A673 (cell line): ENCODE measurements around the gene TEDDM1. TPM values are rescaled to one million over a fixed set of nuclear protein-coding genes. Genes with fewer than 3 reads are reported as not detected.
"Not testable (repeated sequence)": the region's sequence is repeated elsewhere in the genome, so short reads cannot be mapped to it uniquely, and the experiment has no call there.

Source experiments
- Bru-seq: library from RNA; stranded (reverse); fragments of 400-500 nt; gene quantifications from one replicate; lab custom pipeline; 2021; lab: Mats Ljungman, UMichigan
- BruChase-seq, 2 experiments: library from RNA; stranded (reverse); fragments of 400-500 nt; gene quantifications; one replicate each; lab custom pipeline; 2021; lab: Mats Ljungman, UMichigan
- BruUV-seq: library from RNA; stranded (reverse); fragments of 400-500 nt; replicated peaks from 2 replicates; lab custom pipeline; 2021; lab: Mats Ljungman, UMichigan
- CTCF ChIA-PET: fragments of 300-600 bp; sonication (Branson Sonifier 250); formaldehyde crosslinking; loops from one replicate; lab custom pipeline; 2022; ENCODE audit warnings: antibody characterized with exemption; lab: Charles Lee
- POLR2A ChIA-PET: fragments of 300-600 bp; sonication (Branson Sonifier 250); formaldehyde crosslinking; loops from one replicate; lab custom pipeline; 2022; ENCODE audit warnings: antibody characterized with exemption; ENCODE audit not compliant: low non-redundant PET; lab: Charles Lee
- DNase-seq: peaks from one replicate; pipeline ENCODE4 v3.0.0-alpha.2; 2015; ENCODE audit warnings: low spot score
- H3K27ac ChIP-seq: fragments of 200-600 bp; sonication (generic); 2 replicates; pipeline ENCODE4 v1.5.1; 2016; ENCODE audit warnings: mixed run types, low read depth, mild to moderate bottlenecking, mixed read lengths, antibody characterized with exemption, low read length; ENCODE audit not compliant: poor library complexity, severe bottlenecking
- H3K27me3 ChIP-seq: fragments of 200-600 bp; sonication (generic); replicated peaks from 2 replicates; pipeline ENCODE4 v1.6.1; 2017; ENCODE audit warnings: mixed run types, low read depth, mild to moderate bottlenecking, mixed read lengths, antibody characterized with exemption, low read length; ENCODE audit not compliant: insufficient read depth, poor library complexity
- H3K36me3 ChIP-seq: fragments of 200-600 bp; sonication (generic); 2 replicates; pipeline ENCODE4 v1.6.1; 2016; ENCODE audit warnings: mixed run types, mild to moderate bottlenecking, mixed read lengths, antibody characterized with exemption, low read length; ENCODE audit not compliant: insufficient read depth, poor library complexity, severe bottlenecking
- H3K4me1 ChIP-seq: fragments of 200-600 bp; sonication (generic); 2 replicates; pipeline ENCODE4 v1.6.1; 2017; ENCODE audit warnings: mixed run types, mild to moderate bottlenecking, mixed read lengths, antibody characterized with exemption, low read length; ENCODE audit not compliant: insufficient read depth, poor library complexity, severe bottlenecking
- H3K4me3 ChIP-seq: fragments of 200-600 bp; sonication (generic); 2 replicates; pipeline ENCODE4 v1.5.1; 2016; ENCODE audit warnings: low read depth, mixed run types, mild to moderate bottlenecking, mixed read lengths, low read length; ENCODE audit not compliant: poor library complexity, severe bottlenecking
- H3K9me3 ChIP-seq: fragments of 200-600 bp; sonication (generic); 2 replicates; pipeline ENCODE4 v1.6.1; 2016; ENCODE audit warnings: mixed run types, low read depth, mild to moderate bottlenecking, mixed read lengths, antibody characterized with exemption, low read length; ENCODE audit not compliant: poor library complexity, severe bottlenecking
- EZH2 ChIP-seq: fragments of 200-600 bp; sonication (generic); IDR thresholded peaks from 2 replicates; pipeline ENCODE4 v1.6.1; 2017; ENCODE audit warnings: borderline replicate concordance, low read depth, mild to moderate bottlenecking, mixed read lengths, antibody characterized with exemption, low read length; ENCODE audit not compliant: poor library complexity, severe bottlenecking
- intact Hi-C: fragments of 100-400 bp; cut with micrococcal nuclease; formaldehyde crosslinking; loops from one replicate; pipeline ENCODE4 v1.10.0; 2022; ENCODE audit not compliant: unreplicated experiment
- long read RNA-seq: library from polyadenylated mRNA; stranded (forward); transcript quantifications from one replicate; pipeline ENCODE4 v2.0.0, GENCODE V29; 2022
- total RNA-seq: library from RNA; stranded (reverse); gene quantifications from 2 replicates; pipeline ENCODE4 v1.2.3, GENCODE V29; 2021
- TF ChIP-seq, protein P1 (sequence below): fragments of 300-800, 200-600 bp; sonication (generic); conservative IDR thresholded peaks from 2 replicates; pipeline ENCODE4 v1.5.1; 2017; ENCODE audit warnings: low read depth, mild to moderate bottlenecking, antibody characterized with exemption, low read length, moderate library complexity, mixed read lengths

TEDDM1 gene, protein sequence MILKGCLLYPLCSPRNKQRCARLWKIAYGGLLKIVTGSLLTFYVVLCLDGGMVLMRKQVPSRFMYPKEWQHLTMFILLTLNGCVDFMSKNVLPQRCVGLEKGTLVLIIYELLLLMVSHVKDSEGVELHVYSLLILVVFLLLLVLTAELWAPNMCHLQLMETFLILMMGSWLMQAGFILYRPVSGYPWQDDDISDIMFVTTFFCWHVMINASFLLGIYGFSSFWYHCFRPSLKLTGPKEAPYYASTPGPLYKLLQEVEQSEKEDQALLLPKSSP
- total RNA-seq, result not detected in 2 replicates
- Bru-seq, nascent RNA, result not detected
- not detected for BruChase-seq, experiment 1, labeled RNA remaining after a 2-hour chase
- not detected for BruChase-seq, experiment 2, labeled RNA remaining after a 6-hour chase
- long read RNA-seq, result 0 reads

DNA sequence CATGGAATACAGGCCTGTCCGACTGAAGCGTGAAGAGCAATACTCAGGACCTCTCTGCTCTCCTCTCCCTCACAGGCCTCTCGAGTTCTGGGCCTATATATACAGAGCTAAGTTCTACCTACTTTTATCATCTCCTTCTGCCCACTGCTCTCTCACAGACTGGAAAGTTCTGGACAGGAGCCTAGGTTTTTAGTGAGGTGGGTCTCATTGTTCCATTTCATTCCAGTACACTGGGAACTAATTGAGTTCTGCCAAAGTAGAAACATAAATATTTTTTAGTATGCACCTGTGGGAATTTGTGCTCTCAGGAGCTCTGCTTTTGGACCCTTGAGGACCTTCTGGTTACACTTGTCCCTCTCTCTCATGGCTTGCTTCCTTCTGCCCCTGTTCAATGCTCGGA is at the start of gene TEDDM1:
TEDDM1 (minus strand) TSS at position 101 of the 400 bp plus-strand sequence. CDS start 182 bp downstream, outside the sequence.
- H3K9me3 ChIP-seq, result no peaks in the 10 kb centered on the region
- no peak for DNase-seq
- no peaks in the 10 kb centered on the region for H3K36me3 ChIP-seq
- CTCF ChIA-PET, result no interaction called here
- H3K4me3 ChIP-seq, result no peak within 1 kb of the TSS
- TF ChIP-seq, protein P1, sequence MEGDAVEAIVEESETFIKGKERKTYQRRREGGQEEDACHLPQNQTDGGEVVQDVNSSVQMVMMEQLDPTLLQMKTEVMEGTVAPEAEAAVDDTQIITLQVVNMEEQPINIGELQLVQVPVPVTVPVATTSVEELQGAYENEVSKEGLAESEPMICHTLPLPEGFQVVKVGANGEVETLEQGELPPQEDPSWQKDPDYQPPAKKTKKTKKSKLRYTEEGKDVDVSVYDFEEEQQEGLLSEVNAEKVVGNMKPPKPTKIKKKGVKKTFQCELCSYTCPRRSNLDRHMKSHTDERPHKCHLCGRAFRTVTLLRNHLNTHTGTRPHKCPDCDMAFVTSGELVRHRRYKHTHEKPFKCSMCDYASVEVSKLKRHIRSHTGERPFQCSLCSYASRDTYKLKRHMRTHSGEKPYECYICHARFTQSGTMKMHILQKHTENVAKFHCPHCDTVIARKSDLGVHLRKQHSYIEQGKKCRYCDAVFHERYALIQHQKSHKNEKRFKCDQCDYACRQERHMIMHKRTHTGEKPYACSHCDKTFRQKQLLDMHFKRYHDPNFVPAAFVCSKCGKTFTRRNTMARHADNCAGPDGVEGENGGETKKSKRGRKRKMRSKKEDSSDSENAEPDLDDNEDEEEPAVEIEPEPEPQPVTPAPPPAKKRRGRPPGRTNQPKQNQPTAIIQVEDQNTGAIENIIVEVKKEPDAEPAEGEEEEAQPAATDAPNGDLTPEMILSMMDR, result no peak
- TF ChIP-seq EZH2, result no peak
- POLR2A ChIA-PET, result no interaction called here
- no peaks in the 10 kb centered on the region for H3K27me3 ChIP-seq
- intact Hi-C loops, result no loop called here
- H3K27ac ChIP-seq, result no peak within 1 kb of the TSS
- peaks cover 6% of the 10 kb centered on the region for H3K4me1 ChIP-seq
- no TSS peak for BruUV-seq

DNA sequence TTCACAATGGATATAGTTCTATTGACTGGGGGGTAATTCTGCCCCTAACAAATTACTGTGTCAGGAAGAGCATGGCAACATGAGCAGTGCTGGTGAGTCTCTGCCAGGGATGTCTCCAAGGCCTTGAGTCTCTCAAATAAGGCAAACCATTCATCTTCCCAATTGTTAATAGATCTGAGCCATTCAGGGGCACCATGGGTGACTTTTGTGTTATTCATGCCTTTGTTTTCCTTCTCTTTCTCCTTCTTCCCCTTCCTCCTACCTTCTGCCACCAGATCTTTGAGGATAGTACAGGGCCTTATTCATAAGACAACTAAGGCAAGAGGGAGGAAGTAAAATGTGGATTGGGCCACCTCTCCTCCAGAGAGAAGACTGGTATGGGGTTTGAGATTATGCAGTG is 49.6 kb upstream of the TEDDM1 start, which contains the start of gene RGSL1:
RGSL1 (plus strand) TSS at position 60 of the 400 bp plus-strand sequence; CDS start at position 80, 20 bp downstream.
- Histone ChIP-seq H3K27ac (no peak within 1 kb of the TSS), H3K27me3 (no peaks in the 10 kb centered on the region), H3K36me3 (no peaks in the 10 kb centered on the region), H3K4me3 (no peak within 1 kb of the TSS), H3K4me1 (no peaks in the 10 kb centered on the region), H3K9me3 (no peaks in the 10 kb centered on the region)
- CTCF ChIA-PET, result no interaction called here
- intact Hi-C loops, result no loop called here
- no peak for TF ChIP-seq EZH2
- TF ChIP-seq, protein P1, result no peak
- no TSS peak for BruUV-seq
- POLR2A ChIA-PET, result no interaction called here
- no peak for DNase-seq

DNA sequence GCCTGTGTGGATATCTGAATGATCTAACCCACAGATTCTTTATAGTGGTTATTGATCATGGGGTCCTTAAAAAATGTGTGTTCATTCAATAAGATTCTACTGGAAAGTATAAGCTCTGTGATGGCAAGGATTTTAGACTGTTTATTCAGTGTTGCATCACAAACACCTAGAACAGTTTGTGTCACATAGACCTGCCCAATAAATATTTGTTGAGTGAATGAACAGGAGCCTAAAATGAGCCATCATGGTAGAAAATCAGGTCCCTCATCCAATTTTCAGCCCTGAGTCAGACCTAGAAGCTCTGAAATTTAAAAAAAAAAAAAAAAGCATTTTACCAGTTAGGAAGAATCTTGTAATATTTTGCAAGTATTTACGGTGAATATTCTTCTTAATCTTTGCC is 47.2 kb upstream of the TEDDM1 start:
- no peaks in the 10 kb centered on the region for H3K27me3 ChIP-seq
- DNase-seq, result no peak
- no TSS peak for BruUV-seq
- POLR2A ChIA-PET, result interaction anchor here (0.6 kb wide), 1 partner anchor 140 kb away, joined by 3 read pairs; no protein-coding TSS in a partner anchor
- CTCF ChIA-PET, result no interaction called here
- no peaks in the 10 kb centered on the region for H3K9me3 ChIP-seq
- H3K27ac ChIP-seq, result no peak overlapping the region
- intact Hi-C loops, result loop anchor here (5.0 kb wide), 1 partner anchor 150 kb away; no protein-coding TSS in a partner anchor
- no peaks in the 10 kb centered on the region for H3K36me3 ChIP-seq
- no peak overlapping the region for H3K4me3 ChIP-seq
- TF ChIP-seq EZH2, result no peak
- TF ChIP-seq, protein P1, result no peak
- H3K4me1 ChIP-seq, result no peaks in the 10 kb centered on the region

DNA sequence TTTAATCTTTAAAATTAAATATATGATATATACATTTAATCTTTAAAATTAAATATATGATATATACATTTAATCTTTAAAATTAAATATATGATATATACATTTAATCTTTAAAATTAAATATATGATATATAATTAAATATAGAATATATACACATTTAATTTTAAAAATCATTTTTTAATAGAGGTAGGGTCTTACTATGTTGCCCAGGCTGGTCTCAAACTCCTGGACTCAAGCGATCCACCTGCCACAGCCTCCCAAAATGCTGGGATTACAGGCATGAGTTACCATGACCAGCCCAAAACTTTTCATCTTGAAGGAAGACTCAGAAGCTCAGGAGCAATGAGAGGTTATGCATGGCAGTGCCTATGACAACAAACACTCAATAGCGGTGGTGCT is 46.7 kb upstream of the TEDDM1 start:
- intact Hi-C loops, result loop anchor here (5.0 kb wide), 1 partner anchor 150 kb away; no protein-coding TSS in a partner anchor
- BruUV-seq, result not testable (repeated sequence)

More for the DNA sequence above, 46.7 kb upstream of the TEDDM1 start:
- H3K27ac ChIP-seq, H3K9me3 ChIP-seq, CTCF ChIA-PET, DNase-seq, H3K36me3 ChIP-seq, H3K4me1 ChIP-seq, H3K27me3 ChIP-seq, POLR2A ChIA-PET, H3K4me3 ChIP-seq: not testable (repeated sequence)
